NCI-H1694 (cell line): ENCODE results near the gene NKAPD1.
"Not testable (repeated sequence)": the region's sequence is repeated elsewhere in the genome, so short reads cannot be mapped to it uniquely, and the experiment has no call there.

Experiments used
- DNase-seq: peaks from one replicate; lab custom pipeline; 2025; lab: John Stamatoyannopoulos, UW

Gene NKAPD1, protein sequence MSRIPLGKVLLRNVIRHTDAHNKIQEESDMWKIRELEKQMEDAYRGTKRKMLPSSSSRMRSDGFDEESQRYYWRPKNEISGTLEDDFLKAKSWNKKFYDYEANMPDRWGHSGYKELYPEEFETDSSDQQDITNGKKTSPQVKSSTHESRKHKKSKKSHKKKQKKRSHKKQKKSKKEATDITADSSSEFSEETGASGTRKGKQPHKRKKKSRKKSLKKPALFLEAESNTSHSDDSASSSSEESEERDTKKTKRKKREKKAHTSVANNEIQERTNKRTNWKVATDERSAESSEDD

GRCh38 chr11:112073941-112074811 lies at the start of gene NKAPD1, which contains the start of gene PIH1D2:
Gene NKAPD1 (plus strand): TSS chr11:112074299. CDS start chr11:112075575, 1,276 bp downstream.
Gene PIH1D2 (minus strand): TSS chr11:112074017. CDS start chr11:112073174, 843 bp downstream.
- DNase-seq = peak; percentile 8

DNA sequence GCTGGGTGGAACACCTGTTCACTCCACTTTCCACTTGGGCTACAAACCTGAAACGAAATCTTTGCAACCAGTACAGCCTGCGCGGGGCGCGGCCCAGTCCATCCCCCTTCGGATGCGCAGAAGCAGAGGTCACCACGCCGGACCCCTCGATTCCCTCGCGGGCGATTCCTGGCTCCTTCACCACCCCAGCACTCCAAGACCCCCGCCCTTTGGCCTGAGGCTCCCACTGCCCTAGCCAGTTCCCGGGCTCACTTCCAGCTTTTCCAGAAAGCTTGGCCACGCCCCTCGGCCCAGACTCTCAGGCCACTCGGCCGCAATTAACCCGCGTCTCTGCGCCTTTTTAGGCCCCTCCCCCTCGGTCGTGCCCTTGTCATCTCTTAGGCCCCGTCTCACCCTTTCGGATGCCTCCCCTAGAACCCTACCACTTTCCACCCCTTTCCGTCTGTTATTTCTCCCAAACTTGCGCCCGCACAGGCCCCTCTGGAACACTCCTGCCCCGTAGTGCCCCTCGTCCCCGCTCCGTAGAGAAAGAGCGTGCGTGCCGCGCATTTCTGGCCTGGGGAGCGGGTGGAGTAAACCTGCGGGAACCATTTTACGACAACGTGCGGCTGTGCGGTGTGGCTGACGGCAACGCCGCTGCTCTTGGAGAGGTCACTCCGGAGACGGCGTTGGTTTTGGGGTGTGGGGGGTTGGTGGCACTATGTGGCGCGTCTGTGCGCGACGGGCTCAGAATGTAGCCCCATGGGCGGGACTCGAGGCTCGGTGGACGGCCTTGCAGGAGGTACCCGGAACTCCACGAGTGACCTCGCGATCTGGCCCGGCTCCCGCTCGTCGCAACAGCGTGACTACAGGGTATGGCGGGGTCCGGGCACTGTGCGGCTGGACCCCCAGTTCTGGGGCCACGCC lies 49.1 kb upstream of the NKAPD1 start, which contains the start of gene DLAT:
Gene DLAT, plus strand, starts transcription at position 636 of the 906 bp plus-strand sequence. Its CDS starts 65 bp downstream, at position 701.
- DNase-seq = no peak

GRCh38 chr11:112025707-112026106 lies 48.4 kb upstream of the NKAPD1 start:
- DNase-seq = no peak

GRCh38 chr11:112026784-112027410 lies 47.2 kb upstream of the NKAPD1 start:
- not testable (repeated sequence) for DNase-seq

DNA sequence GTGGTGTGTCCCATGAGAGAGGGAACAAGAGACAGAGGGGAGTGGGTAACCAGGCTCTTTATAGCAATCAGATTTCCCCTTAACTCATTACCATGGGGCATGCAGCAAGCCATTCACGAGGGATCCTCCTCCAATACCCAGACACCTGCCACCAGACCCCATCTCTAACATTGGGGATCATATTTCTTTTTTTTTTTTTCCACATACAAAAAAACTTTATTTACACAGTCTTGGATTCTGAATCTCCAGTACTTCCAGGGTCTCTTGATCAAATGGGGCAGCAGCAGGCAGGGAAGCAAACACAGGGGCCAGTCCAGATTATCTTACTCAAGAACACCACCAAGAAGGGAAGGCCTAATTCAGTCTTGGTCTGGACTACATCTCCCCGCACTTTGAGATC lies 44.6 kb upstream of the NKAPD1 start:
- DNase-seq = no peak

DNA sequence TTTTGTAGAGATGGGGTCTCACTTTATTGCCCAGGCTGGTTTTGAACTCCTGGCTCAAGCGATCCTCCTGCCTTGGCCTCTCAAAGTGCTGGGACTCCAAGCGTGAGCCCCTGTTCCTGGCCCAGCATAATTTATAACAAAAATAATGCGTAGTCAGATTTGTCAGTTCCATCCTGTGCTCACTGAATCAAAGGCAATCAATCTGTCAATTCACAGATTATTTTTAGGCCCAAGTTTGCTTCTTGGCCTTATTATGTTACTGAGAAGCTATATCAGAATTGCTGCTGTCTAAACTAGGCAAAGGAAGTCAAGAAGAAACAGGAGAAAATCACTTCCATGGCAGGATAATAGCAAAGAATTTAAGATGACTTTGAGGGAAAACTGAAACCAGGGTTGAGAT lies 40.2 kb upstream of the NKAPD1 start:
- DNase-seq = no peak

GRCh38 chr11:112037527-112037926 lies 36.6 kb upstream of the NKAPD1 start:
- DNase-seq = no peak

- no peak for DNase-seq
Observed at GRCh38 chr11:112042161-112042960, 31.7 kb upstream of the NKAPD1 start.

GRCh38 chr11:112042961-112043304 lies 31.2 kb upstream of the NKAPD1 start:
- no peak for DNase-seq

GRCh38 chr11:112044961-112045360 lies 29.1 kb upstream of the NKAPD1 start:
- no peak for DNase-seq

DNA sequence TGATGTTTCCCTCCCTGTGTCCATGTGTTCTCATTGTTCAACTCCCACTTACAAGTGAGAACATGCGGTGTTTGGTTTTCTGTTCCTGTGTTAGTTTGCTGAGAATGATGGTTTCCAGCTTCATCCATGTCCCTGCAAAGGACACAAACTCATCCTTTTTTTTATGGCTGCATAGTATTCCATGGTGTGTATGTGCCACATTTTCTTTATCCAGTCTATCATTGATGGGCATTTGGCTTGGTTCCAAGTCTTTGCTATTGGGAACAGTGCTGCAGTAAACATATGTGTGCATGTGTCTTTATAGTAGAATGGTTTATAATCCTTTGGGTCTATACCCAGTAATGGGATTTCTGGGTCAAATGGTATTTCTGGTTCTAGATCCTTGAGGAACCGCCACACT lies 27.5 kb upstream of the NKAPD1 start:
- DNase-seq = not testable (repeated sequence)

- DNase-seq = not testable (repeated sequence)
Observed at GRCh38 chr11:112048256-112048655, 25.8 kb upstream of the NKAPD1 start.

GRCh38 chr11:112049777-112050176 lies 24.3 kb upstream of the NKAPD1 start:
- no peak for DNase-seq

DNA sequence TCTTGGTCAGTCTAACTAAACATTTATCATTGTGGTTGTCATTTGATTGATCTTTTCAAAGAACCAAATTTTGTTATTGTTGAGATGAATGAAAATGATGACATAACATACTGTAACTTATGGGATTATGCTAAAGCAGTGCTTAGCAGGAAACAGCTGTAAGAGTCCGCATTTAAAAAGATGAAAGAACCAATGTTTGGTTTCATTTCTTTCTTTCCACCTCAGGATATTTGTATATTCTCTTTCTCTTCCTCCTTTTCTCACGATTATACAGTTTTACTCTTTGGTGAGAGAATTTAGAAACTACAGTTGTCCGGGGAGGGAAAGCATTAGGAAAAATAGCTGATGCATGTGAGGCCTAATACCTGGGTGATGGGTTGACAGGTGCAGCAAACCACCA lies 23.4 kb upstream of the NKAPD1 start:
- DNase-seq = no peak

DNA sequence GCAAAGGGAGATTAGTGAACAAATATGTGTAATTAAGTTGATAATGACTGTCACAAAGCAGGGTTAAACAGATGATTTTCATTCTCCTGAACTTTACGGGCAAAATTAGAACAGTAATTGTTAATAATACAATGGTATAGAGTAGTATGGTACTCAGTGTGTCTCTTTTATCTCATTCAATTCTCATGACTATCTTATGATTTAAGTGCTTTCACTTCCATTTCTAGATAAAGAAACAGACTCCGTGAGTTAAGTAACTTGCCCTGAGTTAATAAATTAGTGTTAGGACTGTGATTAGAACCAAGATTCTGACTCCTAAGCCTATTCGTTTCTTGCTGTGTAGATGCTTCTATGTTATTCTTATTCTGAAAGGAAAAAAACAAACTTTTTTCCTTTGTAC lies 22.3 kb upstream of the NKAPD1 start:
- no peak for DNase-seq

GRCh38 chr11:112057170-112057569 lies 16.9 kb upstream of the NKAPD1 start:
- no peak for DNase-seq

GRCh38 chr11:112058103-112058502 lies 16.0 kb upstream of the NKAPD1 start:
- no peak for DNase-seq

DNA sequence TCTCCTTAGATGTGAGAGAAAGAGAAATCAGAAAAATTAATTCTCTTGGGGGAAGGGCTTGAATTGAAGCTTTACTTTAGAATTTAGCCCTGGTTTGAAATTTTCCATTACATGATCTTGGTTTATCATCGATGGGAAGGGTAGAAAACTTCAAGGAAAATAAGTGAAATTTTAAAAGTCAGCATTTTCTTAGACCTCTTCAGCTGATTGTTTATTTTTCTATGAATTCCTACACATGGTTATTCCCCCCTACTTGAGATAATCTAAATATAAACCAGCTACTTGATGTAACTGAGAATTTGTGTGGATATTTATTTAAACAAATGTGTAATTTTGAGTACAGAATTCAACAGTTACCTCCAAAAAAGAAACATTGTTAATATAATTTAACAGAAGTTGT lies 11.2 kb upstream of the NKAPD1 start:
- no peak for DNase-seq

- no peak for DNase-seq
Observed at GRCh38 chr11:112082729-112083128, 8.6 kb downstream of the NKAPD1 start.

GRCh38 chr11:112085822-112086421 lies 11.8 kb downstream of the NKAPD1 start:
- no peak for DNase-seq
